ENCODE data around the gene DLL1.

Gene DLL1

DNA sequence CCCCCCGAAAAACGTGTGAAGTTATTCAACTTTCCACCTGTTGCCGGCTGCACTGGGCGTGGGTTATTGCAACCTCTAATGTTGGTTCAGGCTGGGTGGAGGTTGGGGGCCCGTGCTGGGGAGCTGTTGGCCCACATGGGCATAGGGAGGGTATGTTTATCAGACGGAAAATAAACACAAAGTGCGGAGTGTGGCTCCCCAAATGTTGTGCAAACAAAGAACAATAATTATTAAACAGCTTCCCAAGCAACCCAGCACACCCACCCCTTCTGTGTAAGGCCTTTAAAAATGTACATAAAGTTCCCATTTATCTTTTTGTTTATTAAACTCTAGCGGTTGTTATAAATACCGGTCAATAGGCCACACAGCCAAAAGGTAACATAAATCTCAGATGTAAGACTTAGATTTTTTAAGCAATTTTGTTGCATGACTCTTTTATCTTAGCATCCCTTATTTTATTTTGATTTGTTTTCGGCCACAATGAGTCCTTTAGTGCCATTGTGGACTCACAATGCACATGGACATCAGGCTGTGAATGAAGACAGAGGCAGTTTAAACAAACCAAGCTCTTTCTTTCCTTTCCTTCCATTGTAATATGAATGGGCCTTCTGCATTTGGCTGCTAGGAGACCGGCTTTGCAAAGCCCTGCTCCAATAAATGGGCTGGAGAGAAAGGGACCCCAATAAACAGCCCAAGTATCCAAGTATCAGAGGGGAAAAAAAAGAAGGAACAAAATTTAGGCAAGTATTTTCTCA, 6.9 kb upstream of the DLL1 start:
- H3K79me2 ChIP-seq (ENCODE audit: low read length), result no peaks in the 10 kb centered on the region
- no peaks in the 10 kb centered on the region for H3K36me3 ChIP-seq (replicated peaks; ENCODE audit: low read depth, low read length)
- no peak overlapping the region for H3K9ac ChIP-seq (ENCODE audit: low read length)
- H2AFZ ChIP-seq (ENCODE audit: low read depth, low read length), result no peak overlapping the region
- H3K27ac ChIP-seq (ENCODE audit: low read length), result no peak overlapping the region
- no peaks in the 10 kb centered on the region for H4K20me1 ChIP-seq (ENCODE audit: insufficient read depth, low read length)
- H3K27me3 ChIP-seq (ENCODE audit: low read depth, low read length), result peaks cover 5% of the 10 kb centered on the region; the same call in 1 of the 2 replicates
- no peak overlapping the region for H3K4me2 ChIP-seq (ENCODE audit: low read length)
- H3K4me3 ChIP-seq (ENCODE audit: low read length), result no peak overlapping the region
- H3K9me3 ChIP-seq (ENCODE audit: insufficient read depth, low read length), result no peaks in the 10 kb centered on the region
- H3K4me1 ChIP-seq (ENCODE audit: low read length), result no peaks in the 10 kb centered on the region
- TF ChIP-seq EZH2phosphoT487 (IDR thresholded peaks at IDR 0.05; ENCODE audit: low read depth), result no peak
- TF ChIP-seq, protein P1, sequence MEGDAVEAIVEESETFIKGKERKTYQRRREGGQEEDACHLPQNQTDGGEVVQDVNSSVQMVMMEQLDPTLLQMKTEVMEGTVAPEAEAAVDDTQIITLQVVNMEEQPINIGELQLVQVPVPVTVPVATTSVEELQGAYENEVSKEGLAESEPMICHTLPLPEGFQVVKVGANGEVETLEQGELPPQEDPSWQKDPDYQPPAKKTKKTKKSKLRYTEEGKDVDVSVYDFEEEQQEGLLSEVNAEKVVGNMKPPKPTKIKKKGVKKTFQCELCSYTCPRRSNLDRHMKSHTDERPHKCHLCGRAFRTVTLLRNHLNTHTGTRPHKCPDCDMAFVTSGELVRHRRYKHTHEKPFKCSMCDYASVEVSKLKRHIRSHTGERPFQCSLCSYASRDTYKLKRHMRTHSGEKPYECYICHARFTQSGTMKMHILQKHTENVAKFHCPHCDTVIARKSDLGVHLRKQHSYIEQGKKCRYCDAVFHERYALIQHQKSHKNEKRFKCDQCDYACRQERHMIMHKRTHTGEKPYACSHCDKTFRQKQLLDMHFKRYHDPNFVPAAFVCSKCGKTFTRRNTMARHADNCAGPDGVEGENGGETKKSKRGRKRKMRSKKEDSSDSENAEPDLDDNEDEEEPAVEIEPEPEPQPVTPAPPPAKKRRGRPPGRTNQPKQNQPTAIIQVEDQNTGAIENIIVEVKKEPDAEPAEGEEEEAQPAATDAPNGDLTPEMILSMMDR (IDR thresholded peaks at IDR 0.05; ENCODE audit: low read depth, low read length), result no peak

DNA sequence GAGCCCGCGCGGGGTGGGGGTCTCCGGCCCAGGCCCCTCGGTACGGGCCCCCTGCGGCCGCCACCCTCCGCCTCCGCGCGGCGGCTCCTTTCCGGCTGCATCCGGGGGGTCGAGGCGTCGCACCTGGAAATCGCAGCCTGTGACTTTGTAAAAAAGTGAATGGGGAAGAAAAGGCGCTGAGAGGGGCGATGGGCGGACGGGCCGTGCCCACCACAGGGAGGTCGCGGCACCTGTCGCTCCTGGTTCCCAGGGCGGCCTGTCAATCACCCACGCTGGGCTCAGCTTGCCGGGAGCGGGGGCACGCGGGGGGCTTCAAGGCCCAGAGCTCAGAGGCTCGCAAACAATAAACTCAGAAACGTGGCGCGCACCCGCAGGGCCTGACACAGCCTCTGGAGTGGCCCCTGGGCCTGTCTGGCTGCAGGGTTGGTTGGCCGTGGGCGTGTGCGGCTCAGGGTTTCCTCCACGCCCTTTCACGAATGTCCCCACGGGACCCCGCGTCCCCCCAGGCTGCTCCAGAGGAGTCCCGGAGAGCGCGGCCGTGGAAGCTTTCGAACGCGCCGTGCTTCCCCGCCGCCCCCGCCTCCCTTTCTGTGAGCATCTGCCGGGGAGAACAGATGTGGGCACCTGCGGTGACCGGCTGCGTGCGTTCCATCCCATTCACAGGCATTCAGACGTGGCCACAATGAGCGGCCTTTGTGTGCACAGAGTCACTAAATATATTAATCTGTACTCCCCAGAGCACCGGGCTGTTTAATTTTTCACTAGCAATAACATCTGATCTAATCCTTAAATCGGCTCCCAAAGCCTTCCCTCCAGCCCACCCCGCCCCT, 6.1 kb upstream of the DLL1 start:
- Histone ChIP-seq H3K27me3 (ENCODE audit: low read depth, low read length) (peaks cover 8% of the 10 kb centered on the region; the same call in 1 of the 2 replicates), H4K20me1 (ENCODE audit: insufficient read depth, low read length) (no peaks in the 10 kb centered on the region), H3K79me2 (ENCODE audit: low read length) (no peaks in the 10 kb centered on the region), H3K4me2 (ENCODE audit: low read length) (no peak overlapping the region), H3K4me3 (ENCODE audit: low read length) (no peak overlapping the region), H3K9ac (ENCODE audit: low read length) (no peak overlapping the region), H3K9me3 (ENCODE audit: insufficient read depth, low read length) (no peaks in the 10 kb centered on the region), H2AFZ (ENCODE audit: low read depth, low read length) (no peak overlapping the region), H3K27ac (ENCODE audit: low read length) (no peak overlapping the region), H3K4me1 (ENCODE audit: low read length) (no peaks in the 10 kb centered on the region), H3K36me3 (replicated peaks; ENCODE audit: low read depth, low read length) (no peaks in the 10 kb centered on the region)
- TF ChIP-seq, protein P1 (IDR thresholded peaks at IDR 0.05; ENCODE audit: low read depth, low read length), result no peak
- TF ChIP-seq EZH2phosphoT487 (IDR thresholded peaks at IDR 0.05; ENCODE audit: low read depth), result no peak

DNA sequence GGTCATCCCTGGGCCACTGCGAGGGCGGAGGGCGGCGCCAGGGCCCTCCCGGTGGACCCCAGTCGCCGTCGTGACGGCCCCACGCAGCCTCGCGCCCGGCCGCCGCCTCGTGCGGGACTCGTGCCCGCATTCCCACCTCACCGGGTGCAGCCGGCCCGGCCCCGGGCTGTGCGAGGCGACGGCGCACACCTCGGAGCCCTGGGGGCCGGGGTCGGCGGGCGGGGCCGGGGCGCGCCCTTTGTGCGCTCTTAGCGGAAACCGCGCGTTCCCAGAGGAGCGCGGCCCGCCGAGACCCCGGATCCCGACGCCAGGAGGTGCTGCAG, 5.5 kb upstream of the DLL1 start:
- no peak overlapping the region for H3K9ac ChIP-seq (ENCODE audit: low read length)
- no peak overlapping the region for H3K4me3 ChIP-seq (ENCODE audit: low read length)
- H3K9me3 ChIP-seq (ENCODE audit: insufficient read depth, low read length), result no peaks in the 10 kb centered on the region
- no peaks in the 10 kb centered on the region for H4K20me1 ChIP-seq (ENCODE audit: insufficient read depth, low read length)
- no peaks in the 10 kb centered on the region for H3K4me1 ChIP-seq (ENCODE audit: low read length)
- TF ChIP-seq, protein P1 (IDR thresholded peaks at IDR 0.05; ENCODE audit: low read depth, low read length), result no peak
- TF ChIP-seq EZH2phosphoT487 (IDR thresholded peaks at IDR 0.05; ENCODE audit: low read depth), result no peak
- no peak overlapping the region for H3K4me2 ChIP-seq (ENCODE audit: low read length)
- no peak overlapping the region for H3K27ac ChIP-seq (ENCODE audit: low read length)
- no peaks in the 10 kb centered on the region for H3K79me2 ChIP-seq (ENCODE audit: low read length)
- H3K27me3 ChIP-seq (ENCODE audit: low read depth, low read length), result peaks cover 8% of the 10 kb centered on the region; the same call in 1 of the 2 replicates
- H2AFZ ChIP-seq (ENCODE audit: low read depth, low read length), result no peak overlapping the region
- no peaks in the 10 kb centered on the region for H3K36me3 ChIP-seq (replicated peaks; ENCODE audit: low read depth, low read length)

Data from OCI-LY3 (cell line).